PC-3 (cell line): ENCODE data around the gene TLN1.

Experiments used
- CTCF ChIP-seq: fragments of 300-600 bp; sonication (generic); conservative IDR thresholded peaks from 2 replicates; pipeline ENCODE4 v1.5.1; 2017; ENCODE audit warnings: antibody characterized with exemption, low read depth, mild to moderate bottlenecking, low read length
- EZH2 ChIP-seq: fragments of 300-600 bp; sonication (generic); IDR thresholded peaks from one replicate; pipeline ENCODE4 v1.6.1; 2017; ENCODE audit warnings: antibody characterized with exemption, mild to moderate bottlenecking, low read length; ENCODE audit not compliant: unreplicated experiment

- TF ChIP-seq CTCF = no peak
- no peak for TF ChIP-seq EZH2
Measured at GRCh38 chr9:35719546-35719945, 12.4 kb downstream of the TLN1 start.
